Sigmoid colon (tissue), 4 donors: ENCODE data around the gene UST.

Experiments used
- POLR2AphosphoS5 ChIP-seq, 4 donors: sonication (generic); formaldehyde crosslinking; IDR thresholded peaks; one replicate each; pipeline ENCODE4 v1.6.1; 2017; ENCODE audit warnings: antibody characterized with exemption in 4 of 4
- TF ChIP-seq, protein P1 (sequence below), 4 experiments: fragments of 450-650 bp in 3 of 4; fragments of 200-600 bp in 1 of 4; IDR thresholded peaks; one replicate each; pipeline ENCODE4 v1.5.1; 2016 to 2019; ENCODE audit warnings: antibody characterized with exemption in 4 of 4, mild to moderate bottlenecking in 3 of 4, moderate library complexity in 2 of 4

DNA sequence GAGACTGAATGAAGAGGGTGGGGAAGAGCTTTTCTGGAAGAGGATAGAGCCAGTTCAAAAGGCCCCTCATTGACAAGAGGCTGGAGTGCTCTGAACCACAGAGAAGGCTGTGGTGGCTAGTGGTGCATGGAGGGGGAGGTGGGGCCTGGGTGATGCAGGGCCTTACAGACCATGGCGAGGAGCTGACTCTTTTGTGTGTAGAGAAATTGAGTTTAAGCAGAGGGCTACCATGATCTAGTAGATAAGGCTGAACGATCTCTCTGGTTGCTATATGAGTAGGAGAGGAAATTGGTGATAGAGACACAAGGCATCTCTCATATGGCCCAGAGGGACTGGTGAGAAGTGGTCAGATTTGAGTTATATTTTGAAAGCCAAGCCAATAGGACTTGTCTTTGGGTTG, 137.6 kb downstream of the UST start:
- TF ChIP-seq, protein P1, sequence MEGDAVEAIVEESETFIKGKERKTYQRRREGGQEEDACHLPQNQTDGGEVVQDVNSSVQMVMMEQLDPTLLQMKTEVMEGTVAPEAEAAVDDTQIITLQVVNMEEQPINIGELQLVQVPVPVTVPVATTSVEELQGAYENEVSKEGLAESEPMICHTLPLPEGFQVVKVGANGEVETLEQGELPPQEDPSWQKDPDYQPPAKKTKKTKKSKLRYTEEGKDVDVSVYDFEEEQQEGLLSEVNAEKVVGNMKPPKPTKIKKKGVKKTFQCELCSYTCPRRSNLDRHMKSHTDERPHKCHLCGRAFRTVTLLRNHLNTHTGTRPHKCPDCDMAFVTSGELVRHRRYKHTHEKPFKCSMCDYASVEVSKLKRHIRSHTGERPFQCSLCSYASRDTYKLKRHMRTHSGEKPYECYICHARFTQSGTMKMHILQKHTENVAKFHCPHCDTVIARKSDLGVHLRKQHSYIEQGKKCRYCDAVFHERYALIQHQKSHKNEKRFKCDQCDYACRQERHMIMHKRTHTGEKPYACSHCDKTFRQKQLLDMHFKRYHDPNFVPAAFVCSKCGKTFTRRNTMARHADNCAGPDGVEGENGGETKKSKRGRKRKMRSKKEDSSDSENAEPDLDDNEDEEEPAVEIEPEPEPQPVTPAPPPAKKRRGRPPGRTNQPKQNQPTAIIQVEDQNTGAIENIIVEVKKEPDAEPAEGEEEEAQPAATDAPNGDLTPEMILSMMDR (IDR thresholded peaks at IDR 0.05): no peak
- no peak for TF ChIP-seq POLR2AphosphoS5 (IDR thresholded peaks at IDR 0.05)
